OCI-LY7 (cell line): Measurements from ENCODE around the gene AUTS2.

Source experiments
- CTCF ChIP-seq: fragments of 200-600 bp; sonication (generic); conservative IDR thresholded peaks from 2 replicates; pipeline ENCODE4 v1.5.1; 2014; ENCODE audit warnings: mild to moderate bottlenecking, antibody characterized with exemption, low read length, moderate library complexity, mixed read lengths
- EZH2phosphoT487 ChIP-seq: fragments of 200-600 bp; sonication (generic); IDR thresholded peaks from 2 replicates; pipeline ENCODE4 v1.6.1; 2018; ENCODE audit warnings: low read depth, borderline replicate concordance, mild to moderate bottlenecking, mixed run types, antibody characterized with exemption, low read length, moderate library complexity, mixed read lengths

- TF ChIP-seq CTCF, result no peak
- no peak for TF ChIP-seq EZH2phosphoT487
These were observed 1037.4 kb downstream of the AUTS2 start for GRCh38 chr7:70635633-70636032.
